Liver (tissue), 3 donors: ENCODE results near the gene PARVG.

Experiments
- EGR1 ChIP-seq, 2 donors: IDR thresholded peaks; 2 replicates each; pipeline ENCODE4 v1.6.1; 2016 to 2018; ENCODE audit warnings: antibody characterized with exemption in 2 of 2, low read depth in 2 of 2
- JUND ChIP-seq, 2 donors: IDR thresholded peaks; 2 replicates each; pipeline ENCODE4 v1.6.1; 2016; ENCODE audit warnings: antibody characterized with exemption in 2 of 2
- RAD21 ChIP-seq, 2 donors: IDR thresholded peaks; 2 replicates each; pipeline ENCODE4 v1.6.1; 2016; ENCODE audit warnings: antibody characterized with exemption in 2 of 2, mild to moderate bottlenecking in 2 of 2
- RXRA ChIP-seq, 2 donors: IDR thresholded peaks; 2 replicates each; pipeline ENCODE4 v1.6.1; 2017 to 2018; ENCODE audit warnings: antibody characterized with exemption in 2 of 2, mild to moderate bottlenecking in 1 of 2
- SP1 ChIP-seq: IDR thresholded peaks from 2 replicates; pipeline ENCODE4 v1.6.1; 2018; ENCODE audit warnings: antibody characterized with exemption, mild to moderate bottlenecking
- YY1 ChIP-seq: IDR thresholded peaks from 2 replicates; pipeline ENCODE4 v1.6.1; 2016; ENCODE audit warnings: antibody characterized with exemption, mild to moderate bottlenecking
- TF ChIP-seq, protein P1 (sequence below): fragments of 150-350 bp; IDR thresholded peaks from 2 replicates; pipeline ENCODE4 v1.5.1; 2017; ENCODE audit warnings: improper control_type of control experiment, low read depth, low read length; ENCODE audit not compliant: missing input control
- TF ChIP-seq, protein P2 (sequence below): IDR thresholded peaks from 2 replicates; pipeline ENCODE4 v1.6.1; 2016; ENCODE audit warnings: antibody characterized with exemption
- TF ChIP-seq, protein P3 (sequence below): IDR thresholded peaks from 2 replicates; pipeline ENCODE4 v1.6.1; 2016; ENCODE audit warnings: antibody characterized with exemption
- TF ChIP-seq, protein P4 (sequence below): IDR thresholded peaks from 2 replicates; pipeline ENCODE4 v1.6.1; 2016; ENCODE audit warnings: antibody characterized with exemption
- TF ChIP-seq, protein P5 (sequence below): IDR thresholded peaks from 2 replicates; pipeline ENCODE4 v1.6.1; 2016; ENCODE audit warnings: antibody characterized with exemption, mild to moderate bottlenecking
- donor health status: healthy.
- donor health status: healthy.

DNA sequence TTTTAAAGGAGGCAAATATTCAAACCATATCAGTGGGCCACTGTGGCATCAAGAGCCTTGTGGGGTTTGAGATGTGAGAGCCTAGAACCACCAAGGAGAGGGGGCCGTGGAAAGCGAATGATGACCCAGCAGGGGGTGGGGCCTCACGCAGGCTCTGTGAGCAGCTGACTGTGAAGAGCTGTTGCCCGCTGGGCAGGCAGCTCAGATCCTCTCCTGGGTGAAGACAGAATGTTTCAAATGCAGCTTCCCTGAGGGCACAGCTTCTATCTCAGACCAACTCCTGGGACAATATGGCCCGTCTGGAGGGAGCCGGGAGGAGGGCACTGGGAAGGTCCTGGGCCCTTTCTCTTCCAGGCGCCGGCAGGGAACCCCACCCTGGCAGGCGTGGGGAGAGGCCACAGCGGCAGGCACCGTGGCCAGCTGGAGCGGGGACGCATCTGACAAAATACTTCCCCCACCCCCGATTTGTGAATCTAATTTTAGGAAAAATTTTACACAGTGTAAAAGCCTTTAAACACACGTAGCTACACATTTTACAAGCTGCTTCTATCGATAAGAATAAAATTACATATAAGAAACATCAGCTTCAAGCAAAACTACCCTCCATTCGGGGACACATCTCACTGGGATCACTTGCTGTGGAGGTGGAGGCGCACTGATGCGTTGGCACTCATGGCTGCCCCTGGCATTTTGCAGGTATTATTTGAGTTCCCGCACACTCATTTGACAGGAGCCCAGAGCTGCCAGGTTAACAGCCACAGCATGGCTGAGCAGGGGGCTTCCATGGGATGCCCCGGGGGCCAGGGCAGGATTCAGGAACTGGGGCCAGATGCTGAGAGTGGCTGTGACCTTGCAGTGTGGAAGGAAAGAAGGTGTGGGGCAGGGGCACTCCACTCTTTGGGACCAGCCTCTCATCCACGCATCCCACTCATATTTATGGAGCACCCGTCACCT lies 40.3 kb downstream of the PARVG start:
- TF ChIP-seq, protein P1, sequence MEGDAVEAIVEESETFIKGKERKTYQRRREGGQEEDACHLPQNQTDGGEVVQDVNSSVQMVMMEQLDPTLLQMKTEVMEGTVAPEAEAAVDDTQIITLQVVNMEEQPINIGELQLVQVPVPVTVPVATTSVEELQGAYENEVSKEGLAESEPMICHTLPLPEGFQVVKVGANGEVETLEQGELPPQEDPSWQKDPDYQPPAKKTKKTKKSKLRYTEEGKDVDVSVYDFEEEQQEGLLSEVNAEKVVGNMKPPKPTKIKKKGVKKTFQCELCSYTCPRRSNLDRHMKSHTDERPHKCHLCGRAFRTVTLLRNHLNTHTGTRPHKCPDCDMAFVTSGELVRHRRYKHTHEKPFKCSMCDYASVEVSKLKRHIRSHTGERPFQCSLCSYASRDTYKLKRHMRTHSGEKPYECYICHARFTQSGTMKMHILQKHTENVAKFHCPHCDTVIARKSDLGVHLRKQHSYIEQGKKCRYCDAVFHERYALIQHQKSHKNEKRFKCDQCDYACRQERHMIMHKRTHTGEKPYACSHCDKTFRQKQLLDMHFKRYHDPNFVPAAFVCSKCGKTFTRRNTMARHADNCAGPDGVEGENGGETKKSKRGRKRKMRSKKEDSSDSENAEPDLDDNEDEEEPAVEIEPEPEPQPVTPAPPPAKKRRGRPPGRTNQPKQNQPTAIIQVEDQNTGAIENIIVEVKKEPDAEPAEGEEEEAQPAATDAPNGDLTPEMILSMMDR: no peak
- TF ChIP-seq, protein P2, sequence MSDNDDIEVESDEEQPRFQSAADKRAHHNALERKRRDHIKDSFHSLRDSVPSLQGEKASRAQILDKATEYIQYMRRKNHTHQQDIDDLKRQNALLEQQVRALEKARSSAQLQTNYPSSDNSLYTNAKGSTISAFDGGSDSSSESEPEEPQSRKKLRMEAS: no peak
- TF ChIP-seq, protein P3, sequence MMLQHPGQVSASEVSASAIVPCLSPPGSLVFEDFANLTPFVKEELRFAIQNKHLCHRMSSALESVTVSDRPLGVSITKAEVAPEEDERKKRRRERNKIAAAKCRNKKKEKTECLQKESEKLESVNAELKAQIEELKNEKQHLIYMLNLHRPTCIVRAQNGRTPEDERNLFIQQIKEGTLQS: no peak
- TF ChIP-seq, protein P4, sequence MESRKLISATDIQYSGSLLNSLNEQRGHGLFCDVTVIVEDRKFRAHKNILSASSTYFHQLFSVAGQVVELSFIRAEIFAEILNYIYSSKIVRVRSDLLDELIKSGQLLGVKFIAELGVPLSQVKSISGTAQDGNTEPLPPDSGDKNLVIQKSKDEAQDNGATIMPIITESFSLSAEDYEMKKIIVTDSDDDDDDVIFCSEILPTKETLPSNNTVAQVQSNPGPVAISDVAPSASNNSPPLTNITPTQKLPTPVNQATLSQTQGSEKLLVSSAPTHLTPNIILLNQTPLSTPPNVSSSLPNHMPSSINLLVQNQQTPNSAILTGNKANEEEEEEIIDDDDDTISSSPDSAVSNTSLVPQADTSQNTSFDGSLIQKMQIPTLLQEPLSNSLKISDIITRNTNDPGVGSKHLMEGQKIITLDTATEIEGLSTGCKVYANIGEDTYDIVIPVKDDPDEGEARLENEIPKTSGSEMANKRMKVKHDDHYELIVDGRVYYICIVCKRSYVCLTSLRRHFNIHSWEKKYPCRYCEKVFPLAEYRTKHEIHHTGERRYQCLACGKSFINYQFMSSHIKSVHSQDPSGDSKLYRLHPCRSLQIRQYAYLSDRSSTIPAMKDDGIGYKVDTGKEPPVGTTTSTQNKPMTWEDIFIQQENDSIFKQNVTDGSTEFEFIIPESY: no peak
- TF ChIP-seq JUND (IDR thresholded peaks at IDR 0.05): no peak
- TF ChIP-seq RXRA (IDR thresholded peaks at IDR 0.05): no peak
- TF ChIP-seq SP1: no peak
- TF ChIP-seq YY1: no peak
- TF ChIP-seq RAD21 (IDR thresholded peaks at IDR 0.05): no peak
- TF ChIP-seq, protein P5, sequence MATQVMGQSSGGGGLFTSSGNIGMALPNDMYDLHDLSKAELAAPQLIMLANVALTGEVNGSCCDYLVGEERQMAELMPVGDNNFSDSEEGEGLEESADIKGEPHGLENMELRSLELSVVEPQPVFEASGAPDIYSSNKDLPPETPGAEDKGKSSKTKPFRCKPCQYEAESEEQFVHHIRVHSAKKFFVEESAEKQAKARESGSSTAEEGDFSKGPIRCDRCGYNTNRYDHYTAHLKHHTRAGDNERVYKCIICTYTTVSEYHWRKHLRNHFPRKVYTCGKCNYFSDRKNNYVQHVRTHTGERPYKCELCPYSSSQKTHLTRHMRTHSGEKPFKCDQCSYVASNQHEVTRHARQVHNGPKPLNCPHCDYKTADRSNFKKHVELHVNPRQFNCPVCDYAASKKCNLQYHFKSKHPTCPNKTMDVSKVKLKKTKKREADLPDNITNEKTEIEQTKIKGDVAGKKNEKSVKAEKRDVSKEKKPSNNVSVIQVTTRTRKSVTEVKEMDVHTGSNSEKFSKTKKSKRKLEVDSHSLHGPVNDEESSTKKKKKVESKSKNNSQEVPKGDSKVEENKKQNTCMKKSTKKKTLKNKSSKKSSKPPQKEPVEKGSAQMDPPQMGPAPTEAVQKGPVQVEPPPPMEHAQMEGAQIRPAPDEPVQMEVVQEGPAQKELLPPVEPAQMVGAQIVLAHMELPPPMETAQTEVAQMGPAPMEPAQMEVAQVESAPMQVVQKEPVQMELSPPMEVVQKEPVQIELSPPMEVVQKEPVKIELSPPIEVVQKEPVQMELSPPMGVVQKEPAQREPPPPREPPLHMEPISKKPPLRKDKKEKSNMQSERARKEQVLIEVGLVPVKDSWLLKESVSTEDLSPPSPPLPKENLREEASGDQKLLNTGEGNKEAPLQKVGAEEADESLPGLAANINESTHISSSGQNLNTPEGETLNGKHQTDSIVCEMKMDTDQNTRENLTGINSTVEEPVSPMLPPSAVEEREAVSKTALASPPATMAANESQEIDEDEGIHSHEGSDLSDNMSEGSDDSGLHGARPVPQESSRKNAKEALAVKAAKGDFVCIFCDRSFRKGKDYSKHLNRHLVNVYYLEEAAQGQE: no peak
- no peak for TF ChIP-seq EGR1 (IDR thresholded peaks at IDR 0.05; ENCODE audit: low read depth in 2 of 2)
